ENCODE measurements around the gene LRRC32. TPM values are rescaled to one million over a fixed set of nuclear protein-coding genes. Genes with fewer than 3 reads are reported as not detected.

LRRC32 gene, protein sequence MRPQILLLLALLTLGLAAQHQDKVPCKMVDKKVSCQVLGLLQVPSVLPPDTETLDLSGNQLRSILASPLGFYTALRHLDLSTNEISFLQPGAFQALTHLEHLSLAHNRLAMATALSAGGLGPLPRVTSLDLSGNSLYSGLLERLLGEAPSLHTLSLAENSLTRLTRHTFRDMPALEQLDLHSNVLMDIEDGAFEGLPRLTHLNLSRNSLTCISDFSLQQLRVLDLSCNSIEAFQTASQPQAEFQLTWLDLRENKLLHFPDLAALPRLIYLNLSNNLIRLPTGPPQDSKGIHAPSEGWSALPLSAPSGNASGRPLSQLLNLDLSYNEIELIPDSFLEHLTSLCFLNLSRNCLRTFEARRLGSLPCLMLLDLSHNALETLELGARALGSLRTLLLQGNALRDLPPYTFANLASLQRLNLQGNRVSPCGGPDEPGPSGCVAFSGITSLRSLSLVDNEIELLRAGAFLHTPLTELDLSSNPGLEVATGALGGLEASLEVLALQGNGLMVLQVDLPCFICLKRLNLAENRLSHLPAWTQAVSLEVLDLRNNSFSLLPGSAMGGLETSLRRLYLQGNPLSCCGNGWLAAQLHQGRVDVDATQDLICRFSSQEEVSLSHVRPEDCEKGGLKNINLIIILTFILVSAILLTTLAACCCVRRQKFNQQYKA
- total RNA-seq: 3.0 TPM

GRCh38 chr11:76670485-76671236 lies at the start of gene LRRC32:
TSS of gene LRRC32 (minus strand) at chr11:76670747. CDS start at chr11:76665954, 4,793 bp downstream.
- peaks cover 52% of the 10 kb centered on the region for H3K4me1 ChIP-seq (ENCODE audit: insufficient read depth, low read length)
- no peaks in the 10 kb centered on the region for H3K9me3 ChIP-seq (ENCODE audit: low read depth, low read length)
- H3K27me3 ChIP-seq (ENCODE audit: insufficient read depth, low read length): peaks cover 26% of the 10 kb centered on the region
- H3K4me3 ChIP-seq (ENCODE audit: low read length): peak within 1 kb of the TSS; percentile 10

DNA sequence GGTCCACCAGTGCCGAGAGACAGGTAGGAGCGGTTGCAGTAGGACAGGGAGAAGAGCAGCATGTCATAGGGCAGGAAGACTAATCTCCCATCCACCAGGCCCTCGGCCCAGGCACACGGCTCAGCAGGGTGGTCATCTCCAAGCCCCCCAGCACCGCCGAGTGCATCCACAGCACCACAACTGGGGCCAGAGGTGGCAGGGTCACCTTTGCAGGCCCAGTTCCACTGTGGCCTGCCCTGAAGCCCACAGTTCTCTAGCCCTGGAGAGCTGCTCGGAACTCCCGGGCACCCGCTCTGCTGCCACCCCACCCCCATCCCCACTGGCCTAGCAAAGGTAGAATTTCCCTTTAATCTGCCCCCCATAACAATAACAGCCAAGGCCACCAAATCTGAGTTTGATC lies 49.1 kb upstream of the LRRC32 start:
- Histone ChIP-seq H3K9me3 (ENCODE audit: low read depth, low read length) (no peaks in the 10 kb centered on the region), H3K4me1 (ENCODE audit: insufficient read depth, low read length) (no peaks in the 10 kb centered on the region), H3K4me3 (ENCODE audit: low read length) (no peak overlapping the region)

DNA sequence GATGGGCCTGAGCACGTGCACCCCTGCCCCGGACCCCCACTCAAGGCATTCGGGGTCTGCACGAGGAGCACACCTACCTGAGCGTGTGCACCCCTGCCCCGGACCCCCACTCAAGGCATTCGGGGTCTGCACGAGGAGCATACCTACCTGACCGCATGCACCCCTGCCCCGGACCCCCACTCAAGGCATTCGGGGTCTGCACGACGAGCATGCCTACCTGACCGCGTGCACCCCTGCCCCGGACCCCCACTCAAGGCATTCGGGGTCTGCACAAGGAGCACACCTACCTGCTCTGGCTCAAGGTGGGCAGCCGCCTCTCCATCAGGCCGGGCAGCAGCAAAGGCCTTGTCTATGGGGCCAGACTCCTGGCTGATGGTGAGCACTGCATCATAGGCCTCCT lies 48.7 kb upstream of the LRRC32 start:
- H3K4me1 ChIP-seq (ENCODE audit: insufficient read depth, low read length): no peaks in the 10 kb centered on the region
- no peak overlapping the region for H3K4me3 ChIP-seq (ENCODE audit: low read length)
- H3K27me3 ChIP-seq (ENCODE audit: insufficient read depth, low read length): no peaks in the 10 kb centered on the region
- no peaks in the 10 kb centered on the region for H3K9me3 ChIP-seq (ENCODE audit: low read depth, low read length)

More for the DNA sequence above, 49.1 kb upstream of the LRRC32 start:
- H3K27me3 ChIP-seq (ENCODE audit: insufficient read depth, low read length): no peaks in the 10 kb centered on the region

DNA sequence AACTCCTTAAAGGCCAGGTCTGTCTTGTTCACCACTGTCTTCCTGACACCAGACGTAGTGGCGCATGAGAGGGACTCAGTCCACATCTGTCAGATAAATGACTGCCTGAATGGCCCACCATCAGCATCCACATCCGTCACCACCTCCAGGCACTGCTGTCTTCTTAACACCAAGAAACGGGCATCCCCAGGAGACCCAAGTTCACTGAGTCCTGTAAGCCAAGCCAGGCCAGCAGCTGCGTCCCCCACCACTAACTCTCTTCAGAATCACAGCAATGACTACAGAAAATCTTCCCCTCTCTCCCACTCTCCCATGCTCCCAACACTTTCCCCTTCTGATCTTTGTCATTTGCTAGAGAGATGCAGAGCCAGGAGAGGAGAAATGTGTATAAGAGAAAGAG lies 47.3 kb upstream of the LRRC32 start:
- Histone ChIP-seq H3K27me3 (ENCODE audit: insufficient read depth, low read length) (no peaks in the 10 kb centered on the region), H3K4me1 (ENCODE audit: insufficient read depth, low read length) (no peaks in the 10 kb centered on the region), H3K4me3 (ENCODE audit: low read length) (no peak overlapping the region), H3K9me3 (ENCODE audit: low read depth, low read length) (no peaks in the 10 kb centered on the region)

DNA sequence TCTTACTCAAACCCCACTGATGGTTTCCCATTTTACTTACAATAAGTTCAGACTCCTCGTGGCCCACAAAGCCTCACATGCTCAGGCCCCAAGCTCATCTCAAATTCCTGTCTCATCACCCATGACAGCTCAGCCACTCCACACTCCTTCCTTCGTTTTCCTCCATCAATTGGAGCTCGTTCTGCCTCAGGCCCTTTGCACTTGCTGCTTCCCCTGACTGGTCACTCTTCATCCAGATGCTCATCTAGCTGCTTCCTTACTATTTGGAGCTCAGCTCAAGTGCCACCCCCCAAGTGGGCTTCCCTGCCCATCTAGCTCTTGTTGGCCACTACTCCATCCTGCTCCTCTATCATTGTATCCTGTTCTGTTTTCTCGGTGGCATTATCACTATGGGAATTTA lies 46.8 kb upstream of the LRRC32 start:
- Histone ChIP-seq H3K27me3 (ENCODE audit: insufficient read depth, low read length) (no peaks in the 10 kb centered on the region), H3K9me3 (ENCODE audit: low read depth, low read length) (no peaks in the 10 kb centered on the region), H3K4me3 (ENCODE audit: low read length) (no peak overlapping the region), H3K4me1 (ENCODE audit: insufficient read depth, low read length) (no peaks in the 10 kb centered on the region)

GRCh38 chr11:76716268-76716667 lies 45.7 kb upstream of the LRRC32 start:
- H3K4me1 ChIP-seq (ENCODE audit: insufficient read depth, low read length): no peaks in the 10 kb centered on the region
- no peaks in the 10 kb centered on the region for H3K9me3 ChIP-seq (ENCODE audit: low read depth, low read length)
- H3K27me3 ChIP-seq (ENCODE audit: insufficient read depth, low read length): no peaks in the 10 kb centered on the region
- H3K4me3 ChIP-seq (ENCODE audit: low read length): no peak overlapping the region

DNA sequence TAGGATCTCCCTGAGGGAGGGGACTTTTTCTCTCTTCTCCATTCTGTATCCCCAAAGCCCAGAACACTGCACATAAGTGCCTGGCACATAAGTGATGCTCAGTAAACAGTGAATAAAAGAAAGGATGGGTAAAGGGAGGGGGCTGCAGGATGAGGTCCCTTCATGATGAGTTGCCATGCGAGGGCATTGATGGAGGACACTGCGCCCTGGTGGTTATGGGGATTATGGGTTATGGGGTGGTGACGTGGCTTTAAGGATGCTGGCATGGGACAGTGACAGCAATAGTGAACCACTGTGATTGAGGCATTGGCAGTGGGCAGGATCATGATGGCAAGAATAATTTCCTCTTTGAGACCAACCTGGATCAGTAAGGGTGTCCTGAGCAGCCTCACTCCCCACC lies 43.9 kb upstream of the LRRC32 start:
- Histone ChIP-seq H3K4me1 (ENCODE audit: insufficient read depth, low read length) (no peaks in the 10 kb centered on the region), H3K4me3 (ENCODE audit: low read length) (no peak overlapping the region), H3K27me3 (ENCODE audit: insufficient read depth, low read length) (no peaks in the 10 kb centered on the region), H3K9me3 (ENCODE audit: low read depth, low read length) (no peaks in the 10 kb centered on the region)

GRCh38 chr11:76713499-76713898 lies 43.0 kb upstream of the LRRC32 start:
- no peaks in the 10 kb centered on the region for H3K27me3 ChIP-seq (ENCODE audit: insufficient read depth, low read length)
- no peak overlapping the region for H3K4me3 ChIP-seq (ENCODE audit: low read length)
- no peaks in the 10 kb centered on the region for H3K4me1 ChIP-seq (ENCODE audit: insufficient read depth, low read length)
- no peaks in the 10 kb centered on the region for H3K9me3 ChIP-seq (ENCODE audit: low read depth, low read length)

GRCh38 chr11:76712125-76712524 lies 41.6 kb upstream of the LRRC32 start:
- Histone ChIP-seq H3K9me3 (ENCODE audit: low read depth, low read length) (no peaks in the 10 kb centered on the region), H3K4me3 (ENCODE audit: low read length) (no peak overlapping the region), H3K4me1 (ENCODE audit: insufficient read depth, low read length) (no peaks in the 10 kb centered on the region), H3K27me3 (ENCODE audit: insufficient read depth, low read length) (no peaks in the 10 kb centered on the region)

GRCh38 chr11:76709756-76710155 lies 39.2 kb upstream of the LRRC32 start:
- Histone ChIP-seq H3K4me3 (ENCODE audit: low read length) (no peak overlapping the region), H3K4me1 (ENCODE audit: insufficient read depth, low read length) (no peaks in the 10 kb centered on the region), H3K27me3 (ENCODE audit: insufficient read depth, low read length) (no peaks in the 10 kb centered on the region), H3K9me3 (ENCODE audit: low read depth, low read length) (no peaks in the 10 kb centered on the region)

DNA sequence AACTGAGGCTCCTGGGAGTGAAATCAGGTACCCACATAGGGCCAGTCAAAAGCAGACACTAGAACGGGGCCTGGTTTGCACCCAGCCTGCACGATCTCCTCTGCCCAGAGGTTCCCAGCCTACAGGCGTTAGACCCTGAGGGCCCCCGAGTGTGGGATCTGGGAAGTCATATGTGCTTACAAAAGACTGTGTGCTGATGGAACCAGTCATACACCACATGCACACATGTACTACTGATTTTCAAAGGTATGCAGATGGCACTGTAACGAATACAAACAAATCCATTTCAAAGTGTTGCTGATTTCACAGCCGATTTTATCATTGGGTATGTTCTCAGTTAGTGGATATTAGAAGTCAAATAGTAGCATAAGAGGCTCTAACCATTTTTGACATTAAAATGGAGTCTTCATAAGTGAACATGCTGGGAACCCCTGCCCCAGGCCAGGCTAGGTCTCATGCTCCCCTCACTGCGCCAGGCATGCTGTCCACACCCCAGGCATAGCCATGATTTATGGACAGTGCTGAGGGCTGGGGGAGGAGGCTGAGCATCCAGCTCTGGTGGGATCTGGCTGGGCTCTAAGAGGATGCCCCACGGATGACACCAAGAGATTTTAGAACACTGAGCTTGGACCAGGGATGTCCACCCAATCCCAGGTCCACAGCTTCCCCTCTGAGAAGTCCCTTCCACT lies 38.6 kb upstream of the LRRC32 start:
- H3K4me1 ChIP-seq (ENCODE audit: insufficient read depth, low read length): no peaks in the 10 kb centered on the region
- H3K27me3 ChIP-seq (ENCODE audit: insufficient read depth, low read length): no peaks in the 10 kb centered on the region
- no peak overlapping the region for H3K4me3 ChIP-seq (ENCODE audit: low read length)
- H3K9me3 ChIP-seq (ENCODE audit: low read depth, low read length): no peaks in the 10 kb centered on the region

- Histone ChIP-seq H3K27me3 (ENCODE audit: insufficient read depth, low read length) (no peaks in the 10 kb centered on the region), H3K9me3 (ENCODE audit: low read depth, low read length) (no peaks in the 10 kb centered on the region), H3K4me3 (ENCODE audit: low read length) (no peak overlapping the region), H3K4me1 (ENCODE audit: insufficient read depth, low read length) (no peaks in the 10 kb centered on the region)
These were observed 36.8 kb upstream of the LRRC32 start for GRCh38 chr11:76707293-76707825.

DNA sequence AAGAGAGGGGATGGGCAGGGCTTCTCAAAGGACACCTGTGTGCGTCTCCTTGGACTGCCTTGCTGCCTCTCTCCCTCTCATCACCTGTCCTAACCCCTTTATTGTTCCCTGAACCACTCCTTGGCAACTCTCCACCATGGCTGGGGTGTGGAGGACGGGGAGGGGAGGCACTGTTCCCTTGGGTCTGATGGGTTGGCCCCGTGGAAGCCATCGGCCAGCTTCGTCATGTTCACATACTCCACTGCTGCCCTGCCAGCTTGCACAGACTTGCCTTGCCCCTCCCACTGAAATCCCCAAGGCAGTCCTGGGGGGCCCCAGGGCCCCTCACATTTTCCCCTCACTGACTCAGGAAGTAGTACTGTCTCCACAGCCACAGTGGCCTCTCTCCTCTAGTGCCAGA lies 36.1 kb upstream of the LRRC32 start:
- Histone ChIP-seq H3K4me3 (ENCODE audit: low read length) (no peak overlapping the region), H3K9me3 (ENCODE audit: low read depth, low read length) (no peaks in the 10 kb centered on the region), H3K4me1 (ENCODE audit: insufficient read depth, low read length) (no peaks in the 10 kb centered on the region), H3K27me3 (ENCODE audit: insufficient read depth, low read length) (no peaks in the 10 kb centered on the region)

- Histone ChIP-seq H3K9me3 (ENCODE audit: low read depth, low read length) (no peaks in the 10 kb centered on the region), H3K4me1 (ENCODE audit: insufficient read depth, low read length) (no peaks in the 10 kb centered on the region)
These were observed 35.3 kb upstream of the LRRC32 start for GRCh38 chr11:76705826-76706225.

More at GRCh38 chr11:76705826-76706225, 35.3 kb upstream of the LRRC32 start:
- Histone ChIP-seq H3K4me3 (ENCODE audit: low read length) (no peak overlapping the region), H3K27me3 (ENCODE audit: insufficient read depth, low read length) (no peaks in the 10 kb centered on the region)
